ENCODE data around the gene BEST4.
"Not testable (repeated sequence)": the region's sequence is repeated elsewhere in the genome, so short reads cannot be mapped to it uniquely, and the experiment has no call there.

Gene BEST4

GRCh38 chr1:44776730-44777068 lies 11.3 kb downstream of the BEST4 start:
- DNase-seq = no peak

- DNase-seq = no peak
Measured at GRCh38 chr1:44775930-44776729, 11.8 kb downstream of the BEST4 start.

DNA sequence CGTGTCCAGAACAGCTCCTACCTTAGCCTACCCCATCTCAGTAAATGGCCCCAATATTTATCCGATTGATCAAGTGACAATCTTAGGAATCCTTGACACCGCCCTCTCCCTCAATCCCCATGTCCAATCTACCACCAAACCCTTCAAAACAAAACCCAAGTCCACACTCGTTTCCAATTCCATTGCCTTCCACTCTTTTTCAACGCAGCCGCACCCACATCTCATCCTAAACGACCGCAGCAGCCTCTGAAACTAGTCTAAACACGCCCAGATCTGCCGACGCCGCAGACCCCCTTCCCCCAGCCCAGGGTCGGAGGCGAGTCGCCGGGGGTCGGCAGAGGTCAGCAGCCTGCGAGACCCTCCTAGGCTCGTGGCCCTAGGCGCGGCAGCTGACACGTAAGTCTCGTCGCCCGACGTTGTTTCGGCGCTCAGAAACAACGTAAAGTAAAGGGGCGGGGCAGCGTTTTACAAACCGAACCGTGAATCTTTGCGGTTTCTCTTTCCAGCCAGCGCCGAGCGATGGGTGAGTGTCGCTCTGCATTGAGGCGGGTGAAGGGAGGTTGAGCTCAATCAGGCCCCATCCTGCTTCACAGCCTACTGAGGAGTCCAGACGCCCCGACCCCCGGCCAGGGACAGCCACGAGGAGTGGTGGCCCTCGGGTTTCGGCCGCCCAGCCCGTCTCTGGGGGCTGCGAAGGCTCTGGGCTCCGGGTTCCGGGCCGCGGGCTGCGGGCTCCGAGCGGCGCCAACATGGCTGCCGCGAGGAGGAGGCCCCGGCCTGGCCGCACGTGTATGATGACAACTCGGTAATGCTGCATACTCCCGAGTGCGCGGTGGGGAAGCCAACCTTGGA lies 12.7 kb downstream of the BEST4 start, which contains the start of gene RPS8:
TSS of gene RPS8 (plus strand) at position 463 of the 852 bp plus-strand sequence. CDS start at position 520, 57 bp downstream.
- DNase-seq = peak; percentile 97

GRCh38 chr1:44766421-44766820 lies 21.5 kb downstream of the BEST4 start:
- not testable (repeated sequence) for DNase-seq

DNA sequence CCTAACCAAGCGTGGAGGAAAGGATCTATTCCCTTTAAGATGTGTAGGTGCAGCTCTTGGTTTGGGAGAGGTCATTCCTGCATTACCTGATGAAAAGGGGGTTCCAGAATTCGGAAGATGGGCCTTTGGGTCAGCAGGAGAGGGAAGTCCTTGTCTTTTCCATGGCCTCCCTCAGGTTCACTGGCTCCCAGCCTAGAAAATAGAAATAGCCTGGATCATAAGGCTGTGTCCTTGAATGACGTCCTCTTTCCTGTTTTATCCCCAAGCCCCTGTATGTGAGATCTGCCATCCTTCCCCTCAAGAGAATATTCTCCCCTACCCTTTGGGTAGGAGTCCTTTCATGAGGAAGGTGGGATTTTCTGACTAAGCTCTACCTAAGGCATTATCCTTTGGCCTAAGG lies 27.1 kb downstream of the BEST4 start:
- DNase-seq = no peak

DNA sequence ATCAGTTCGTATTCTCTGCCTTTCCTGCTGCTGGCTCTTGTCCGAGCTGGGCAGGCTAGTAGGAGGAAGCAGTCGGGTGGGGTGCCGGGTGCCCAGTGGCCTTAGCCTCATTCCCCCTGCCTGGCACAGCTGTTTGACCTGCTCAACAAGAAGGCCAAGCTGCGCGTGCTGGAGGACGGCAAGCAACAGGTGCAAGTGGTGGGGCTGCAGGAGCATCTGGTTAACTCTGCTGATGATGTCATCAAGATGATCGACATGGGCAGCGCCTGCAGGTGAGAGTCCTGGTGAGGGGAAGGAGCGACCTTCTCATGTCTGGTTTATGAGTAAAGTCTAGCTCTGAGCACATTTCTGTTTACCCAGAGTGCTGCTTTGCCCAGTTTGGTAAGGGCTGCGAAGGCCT lies 28.9 kb downstream of the BEST4 start:
- DNase-seq = no peak

DNA sequence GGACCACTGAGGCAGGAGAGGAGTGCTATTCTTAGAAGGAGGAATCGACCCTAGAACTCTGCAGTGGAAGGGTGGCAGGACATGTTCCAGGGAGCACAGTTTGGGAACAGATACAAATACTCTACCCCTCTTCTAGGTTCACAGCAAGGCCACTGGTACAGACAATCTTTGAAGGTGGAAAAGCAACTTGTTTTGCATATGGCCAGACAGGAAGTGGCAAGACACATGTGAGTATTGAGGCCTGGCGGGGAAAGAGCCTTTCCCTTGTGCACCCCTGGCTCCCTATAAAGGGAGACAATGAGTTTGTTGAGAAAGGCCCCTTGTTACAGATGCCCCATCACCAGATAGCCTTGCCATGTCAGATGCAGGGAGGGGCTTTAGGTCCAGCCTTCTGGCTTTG lies 30.6 kb downstream of the BEST4 start:
- no peak for DNase-seq

- no peak for DNase-seq
Measured at GRCh38 chr1:44747878-44748277, 40.1 kb downstream of the BEST4 start.

- DNase-seq = no peak
Measured at GRCh38 chr1:44743211-44743610, 44.8 kb downstream of the BEST4 start.

DNA sequence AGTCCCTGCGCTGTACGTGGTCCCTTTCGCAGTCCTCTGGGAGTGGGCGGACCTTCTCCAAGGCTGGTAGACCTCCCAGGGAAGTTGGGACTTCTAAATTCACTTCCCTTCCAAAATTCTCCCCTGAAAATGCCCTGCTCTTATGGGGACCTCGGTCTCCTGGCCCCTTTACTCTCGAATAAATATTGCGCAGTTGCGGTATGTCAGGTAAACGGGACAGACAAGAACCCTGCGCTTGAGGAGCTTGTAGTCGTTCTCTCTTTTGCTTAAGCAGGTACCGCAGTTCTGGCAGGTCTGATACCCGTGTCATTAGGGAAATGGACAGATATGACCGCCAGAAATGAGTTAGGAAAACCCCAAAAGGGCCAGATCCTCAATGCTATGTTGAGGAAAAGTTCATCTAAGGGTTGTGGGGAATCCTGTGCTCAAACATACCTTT lies 47.8 kb downstream of the BEST4 start:
- DNase-seq = no peak

DNA sequence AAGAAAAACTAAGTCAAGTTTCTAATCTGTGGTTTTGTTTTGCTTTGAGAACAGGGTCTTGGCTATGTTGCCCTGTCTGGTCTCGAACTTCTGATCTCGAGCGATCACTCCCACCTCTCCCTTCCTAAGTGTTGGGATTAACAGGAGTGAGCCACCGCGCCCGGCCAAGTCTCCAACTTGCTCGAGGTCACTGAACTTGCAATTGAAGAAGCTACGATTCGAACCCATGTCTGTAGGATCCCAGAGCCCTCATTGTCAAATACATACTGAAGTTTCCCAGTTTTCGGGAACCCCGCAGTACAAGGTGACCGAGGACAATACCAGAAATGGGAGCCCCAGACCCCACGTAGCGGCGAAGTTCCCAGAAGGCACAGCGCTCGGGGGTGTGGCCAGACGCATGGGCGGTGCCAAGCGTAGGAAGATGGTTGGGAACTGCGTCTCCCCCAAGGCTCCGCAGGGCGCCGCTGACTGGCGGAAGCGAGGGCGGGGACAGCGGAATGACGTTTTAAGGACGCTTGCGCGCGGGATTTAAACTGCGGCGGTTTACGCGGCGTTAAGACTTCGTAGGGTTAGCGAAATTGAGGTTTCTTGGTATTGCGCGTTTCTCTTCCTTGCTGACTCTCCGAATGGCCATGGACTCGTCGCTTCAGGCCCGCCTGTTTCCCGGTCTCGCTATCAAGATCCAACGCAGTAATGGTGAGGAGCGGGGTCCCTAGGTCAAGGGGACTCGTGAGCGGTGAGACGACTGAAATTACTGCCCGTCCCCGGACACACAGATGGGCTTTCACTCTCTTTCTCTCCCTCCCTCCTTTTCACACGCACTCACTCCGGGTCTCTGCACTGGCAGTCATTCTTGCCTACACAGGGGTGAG lies 48.4 kb downstream of the BEST4 start, which contains the start of gene KIF2C:
TSS of gene KIF2C (plus strand) at position 531 of the 872 bp plus-strand sequence. CDS start at position 627, 96 bp downstream.
- peak; percentile 98 for DNase-seq

DNA sequence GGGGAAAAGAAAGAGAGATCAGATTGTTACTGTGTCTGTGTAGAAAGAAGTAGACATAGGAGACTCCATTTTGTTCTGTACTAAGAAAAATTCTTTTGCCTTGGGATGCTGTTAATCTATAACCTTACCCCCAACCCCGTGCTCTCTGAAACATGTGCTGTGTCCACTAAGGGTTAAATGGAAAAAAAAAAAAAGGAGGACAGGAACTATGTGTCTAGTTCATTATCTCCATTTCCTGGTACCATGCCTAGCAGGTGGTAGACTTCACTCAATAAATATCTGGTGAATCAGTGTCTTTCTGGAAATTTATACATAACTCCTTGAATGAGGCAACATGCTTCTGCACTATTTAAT lies 49.0 kb downstream of the BEST4 start:
- DNase-seq = not testable (repeated sequence)

DNA sequence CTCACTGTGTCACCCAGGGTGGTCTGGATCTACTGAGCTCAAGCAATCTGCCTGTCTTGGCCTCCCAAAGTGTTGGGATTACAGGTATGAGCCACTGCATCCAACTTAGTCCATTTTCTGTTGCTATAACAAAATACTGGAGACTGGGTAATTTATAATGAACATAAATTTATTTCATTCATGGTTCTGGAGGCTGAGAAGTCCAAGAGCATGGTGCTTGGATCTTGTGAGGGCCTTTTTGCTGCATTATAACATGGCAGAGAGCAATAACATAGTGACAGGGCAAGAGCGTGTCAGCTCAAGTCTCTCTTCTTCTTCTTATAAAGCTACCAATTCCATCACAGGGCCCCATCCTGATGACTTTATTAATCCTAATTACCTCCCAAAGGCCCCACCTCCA lies 52.0 kb downstream of the BEST4 start:
- no peak for DNase-seq

DNA sequence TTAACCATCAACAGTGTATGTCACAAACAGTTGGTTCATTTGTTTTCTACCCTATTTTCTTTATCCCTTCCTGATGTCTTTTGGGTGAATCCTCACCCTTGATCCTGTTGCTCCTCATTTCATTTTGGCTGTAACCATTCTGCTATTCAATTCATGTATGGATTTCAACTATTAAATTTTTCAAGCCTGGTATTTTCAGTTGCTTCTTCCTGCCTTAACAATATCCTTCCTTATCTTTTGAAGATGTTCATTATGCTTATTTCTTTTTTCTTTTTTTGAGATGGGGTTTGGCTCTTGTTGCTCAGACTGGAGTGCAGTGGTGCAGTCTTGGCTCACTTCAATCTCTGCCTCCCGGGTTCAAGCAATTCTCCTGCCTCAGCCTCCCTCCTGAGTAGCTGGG lies 54.2 kb downstream of the BEST4 start:
- no peak for DNase-seq

Measured in NCI-H1105 (cell line).